AG10803 (cell line): ENCODE results near the gene SAMD3.

ENCODE experiments used
- DNase-seq: peaks from one replicate; pipeline ENCODE4 v3.0.0; 2010; ENCODE audit warnings: low read depth
- H3K4me3 ChIP-seq: 2 replicates; pipeline ENCODE4 v1.5.1; 2011; ENCODE audit warnings: mild to moderate bottlenecking, low read length, control low read depth
- TF ChIP-seq, protein P1 (sequence below): conservative IDR thresholded peaks from 2 replicates; pipeline ENCODE4 v1.5.1; 2011; ENCODE audit warnings: mild to moderate bottlenecking, low read length, control low read depth, inconsistent platforms

Gene SAMD3

DNA sequence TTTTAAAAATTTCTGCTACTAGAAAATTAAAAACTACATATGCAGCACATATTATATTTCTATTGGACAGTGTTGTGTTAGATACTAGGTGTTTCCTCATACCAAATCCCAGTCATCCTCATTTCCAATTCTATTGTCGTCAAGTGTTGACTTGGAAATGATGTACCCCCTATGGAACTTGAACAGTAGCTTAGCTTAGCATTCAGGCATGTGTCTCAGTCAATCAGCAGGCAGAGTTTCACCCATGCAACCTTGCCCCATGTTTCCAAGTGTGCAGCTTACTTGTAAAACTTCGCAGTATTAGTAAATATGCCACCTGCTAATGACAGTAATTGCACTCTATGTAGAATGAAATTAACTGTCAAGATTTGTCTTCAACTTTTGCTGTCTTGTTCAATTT, 59.5 kb downstream of the SAMD3 start:
- TF ChIP-seq, protein P1, sequence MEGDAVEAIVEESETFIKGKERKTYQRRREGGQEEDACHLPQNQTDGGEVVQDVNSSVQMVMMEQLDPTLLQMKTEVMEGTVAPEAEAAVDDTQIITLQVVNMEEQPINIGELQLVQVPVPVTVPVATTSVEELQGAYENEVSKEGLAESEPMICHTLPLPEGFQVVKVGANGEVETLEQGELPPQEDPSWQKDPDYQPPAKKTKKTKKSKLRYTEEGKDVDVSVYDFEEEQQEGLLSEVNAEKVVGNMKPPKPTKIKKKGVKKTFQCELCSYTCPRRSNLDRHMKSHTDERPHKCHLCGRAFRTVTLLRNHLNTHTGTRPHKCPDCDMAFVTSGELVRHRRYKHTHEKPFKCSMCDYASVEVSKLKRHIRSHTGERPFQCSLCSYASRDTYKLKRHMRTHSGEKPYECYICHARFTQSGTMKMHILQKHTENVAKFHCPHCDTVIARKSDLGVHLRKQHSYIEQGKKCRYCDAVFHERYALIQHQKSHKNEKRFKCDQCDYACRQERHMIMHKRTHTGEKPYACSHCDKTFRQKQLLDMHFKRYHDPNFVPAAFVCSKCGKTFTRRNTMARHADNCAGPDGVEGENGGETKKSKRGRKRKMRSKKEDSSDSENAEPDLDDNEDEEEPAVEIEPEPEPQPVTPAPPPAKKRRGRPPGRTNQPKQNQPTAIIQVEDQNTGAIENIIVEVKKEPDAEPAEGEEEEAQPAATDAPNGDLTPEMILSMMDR: no peak
- H3K4me3 ChIP-seq: no peak overlapping the region
- no peak for DNase-seq

DNA sequence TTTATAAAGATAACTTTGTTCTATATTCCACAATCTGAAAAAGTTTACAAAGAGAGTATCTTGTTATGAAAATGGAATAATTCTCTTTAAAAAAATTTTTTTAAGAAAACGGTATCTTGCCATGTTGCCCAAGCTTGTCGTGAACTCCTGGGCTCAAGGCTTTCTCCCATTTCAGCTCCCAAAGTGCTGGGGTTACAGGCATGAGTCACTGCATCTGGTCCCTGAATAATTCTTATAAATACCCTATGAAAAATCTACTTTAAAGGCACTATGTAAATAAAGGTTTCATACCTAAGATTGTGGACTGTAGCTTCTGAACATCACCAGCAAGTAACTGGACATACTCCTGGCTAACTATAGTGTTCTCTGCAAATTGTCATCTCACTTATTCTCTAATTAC, 60.3 kb downstream of the SAMD3 start:
- TF ChIP-seq, protein P1: no peak
- H3K4me3 ChIP-seq: no peak overlapping the region
- no peak for DNase-seq

DNA sequence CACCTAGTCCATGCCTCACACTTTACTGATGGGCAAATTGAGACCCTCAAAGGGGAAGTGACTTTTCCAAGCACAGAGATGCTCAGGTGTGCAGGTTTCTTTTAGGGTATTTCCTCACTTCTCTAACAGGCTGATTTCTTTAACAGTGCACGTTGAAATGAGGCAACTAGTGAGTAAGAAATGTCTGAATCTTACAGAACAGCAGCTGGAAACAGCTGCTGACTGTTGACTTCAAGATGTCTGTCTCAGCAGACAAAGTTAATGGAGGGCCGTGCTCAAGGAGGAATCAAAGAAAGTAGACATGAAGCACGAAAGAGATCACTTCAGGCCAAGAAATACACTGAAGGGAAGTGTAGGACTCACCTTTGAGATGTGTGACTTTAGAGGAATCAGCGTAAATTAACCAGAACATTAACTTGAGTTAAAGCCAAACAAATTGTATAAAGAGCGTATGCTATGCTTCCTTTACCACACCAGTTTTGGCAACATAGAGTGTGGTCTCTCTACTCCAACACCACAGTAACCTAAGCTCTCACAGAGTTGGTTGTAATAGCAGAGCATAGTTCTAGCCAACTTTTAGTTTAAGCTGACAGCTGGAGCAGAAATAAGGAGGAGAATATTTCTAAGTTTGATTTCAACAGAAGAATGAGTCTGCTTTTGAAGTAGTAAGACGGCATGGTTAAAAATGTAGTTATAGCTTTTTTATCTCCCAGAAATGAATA, 60.9 kb downstream of the SAMD3 start:
- DNase-seq: no peak
- H3K4me3 ChIP-seq: no peak overlapping the region
- TF ChIP-seq, protein P1: no peak

DNA sequence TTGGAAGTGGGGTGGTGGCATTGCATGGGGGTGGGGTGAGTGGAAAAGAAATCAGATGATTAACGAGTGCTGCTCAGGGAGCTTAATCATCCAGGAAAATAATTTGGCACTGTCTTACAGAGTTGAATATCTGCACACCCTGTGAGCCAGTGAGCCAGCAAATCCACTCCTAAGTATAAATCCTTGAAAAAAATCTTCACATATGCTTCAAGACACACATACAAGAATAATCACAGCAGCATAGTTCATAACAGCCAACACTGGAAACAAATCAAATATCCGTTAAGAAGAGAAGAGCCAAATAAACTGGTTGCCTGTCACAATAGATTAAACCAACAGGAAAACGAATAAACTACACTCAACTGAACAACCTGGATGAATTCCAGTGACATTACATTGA, 62.8 kb downstream of the SAMD3 start:
- TF ChIP-seq, protein P1: no peak
- no peak for DNase-seq
- no peak overlapping the region for H3K4me3 ChIP-seq

DNA sequence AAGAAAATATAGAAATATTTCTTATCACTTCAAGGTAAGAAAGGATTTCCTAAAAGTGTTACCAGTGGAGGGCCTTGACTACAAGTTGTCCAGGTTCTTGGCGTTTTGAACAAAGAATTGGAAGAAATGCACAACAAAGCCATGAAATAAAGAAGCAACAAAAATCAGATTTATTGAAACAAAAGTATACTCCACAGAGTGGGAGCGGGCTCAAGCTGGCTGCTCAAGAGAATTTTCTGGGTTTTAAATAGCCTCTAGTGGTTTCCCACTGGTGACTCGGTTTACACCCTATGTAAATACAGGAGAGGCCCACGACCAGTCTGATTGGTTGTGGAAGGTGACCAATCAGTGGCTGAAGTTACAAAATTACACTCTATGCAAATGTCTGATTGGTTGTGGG, 64.2 kb downstream of the SAMD3 start:
- DNase-seq: no peak
- no peak overlapping the region for H3K4me3 ChIP-seq
- TF ChIP-seq, protein P1: no peak

DNA sequence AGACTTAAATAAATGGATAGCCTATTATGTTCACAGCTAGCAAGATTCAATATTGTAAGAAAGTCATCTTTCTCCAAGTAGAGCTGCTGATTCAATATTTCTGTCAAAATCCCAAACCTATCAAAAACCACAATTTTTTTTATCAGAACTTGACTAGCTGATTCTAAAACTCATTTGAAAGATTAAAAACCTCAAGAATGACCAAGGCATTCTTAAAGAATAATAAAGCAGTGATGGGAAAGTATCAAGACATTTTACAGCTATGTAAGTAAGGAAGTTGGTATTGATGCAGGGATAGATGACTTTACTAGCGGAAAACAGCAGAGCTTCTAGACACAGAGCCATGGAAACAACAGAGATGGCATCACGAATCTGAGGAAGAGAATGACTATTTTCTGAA, 64.7 kb downstream of the SAMD3 start:
- TF ChIP-seq, protein P1: no peak
- H3K4me3 ChIP-seq: no peak overlapping the region
- no peak for DNase-seq

DNA sequence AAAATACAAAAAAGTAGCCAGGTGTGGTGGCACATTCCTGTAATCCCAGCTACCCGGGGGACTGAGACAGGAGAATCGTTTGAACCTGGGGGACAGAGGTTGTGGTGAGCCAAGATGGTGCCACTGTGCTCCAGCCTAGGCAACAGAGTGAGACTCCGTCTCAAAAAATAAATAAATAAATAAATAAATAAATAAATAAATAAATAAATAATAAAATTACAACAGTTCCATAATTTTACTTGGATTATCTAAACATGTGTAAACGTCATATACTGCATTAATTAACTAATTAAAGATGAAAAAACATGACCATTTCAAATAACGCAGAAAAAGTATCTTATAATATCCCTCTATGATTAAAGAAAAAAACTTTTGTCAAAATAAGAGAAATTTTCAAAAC, 65.8 kb downstream of the SAMD3 start:
- H3K4me3 ChIP-seq: no peak overlapping the region
- no peak for DNase-seq
- TF ChIP-seq, protein P1: no peak
